Activated naive CD8-positive, alpha-beta T cell treated with anti-CD3 and anti-CD28 coated beads for 36 hours (primary cell): ENCODE results near the gene RASSF9. TPM values are rescaled to one million over a fixed set of nuclear protein-coding genes. Genes with fewer than 3 reads are reported as not detected.

Experiments used
- DNase-seq: peaks from one replicate; pipeline ENCODE4 v3.0.0; 2021
- H3K27ac Mint-ChIP-seq: one replicate; pipeline ENCODE4 v1.8.0; 2022; ENCODE audit warnings: mild to moderate bottlenecking, moderate library complexity, mixed read lengths
- H3K27me3 Mint-ChIP-seq: one replicate; pipeline ENCODE4 v1.8.0; 2022; ENCODE audit warnings: mild to moderate bottlenecking, mixed read lengths
- H3K36me3 Mint-ChIP-seq: one replicate; pipeline ENCODE4 v1.8.0; 2021; ENCODE audit warnings: mild to moderate bottlenecking, mixed read lengths
- H3K4me1 Mint-ChIP-seq: one replicate; pipeline ENCODE4 v1.8.0; 2021; ENCODE audit warnings: mixed read lengths
- H3K4me3 Mint-ChIP-seq: one replicate; pipeline ENCODE4 v1.8.0; 2022; ENCODE audit warnings: mild to moderate bottlenecking, moderate library complexity, mixed read lengths
- H3K9me3 Mint-ChIP-seq: one replicate; pipeline ENCODE4 v1.8.0; 2022; ENCODE audit warnings: mixed read lengths
- total RNA-seq, 2 experiments: library from RNA; stranded (reverse); gene quantifications; one replicate each; pipeline ENCODE4 v1.2.3, GENCODE V29; 2021

Gene RASSF9
- total RNA-seq, result not detected

- Mint-ChIP-seq H3K4me3 (no peak within 1 kb of the TSS), H3K27ac (no peak within 1 kb of the TSS), H3K27me3 (peaks cover 13% of the 10 kb centered on the region), H3K4me1 (no peaks in the 10 kb centered on the region), H3K36me3 (no peaks in the 10 kb centered on the region), H3K9me3 (no peaks in the 10 kb centered on the region)
- DNase-seq, result no peak
Observed at GRCh38 chr12:85836197-85837090, at the start of gene RASSF9. Gene RASSF9 (minus strand): TSS chr12:85836409. CDS start chr12:85836201, 208 bp downstream.

DNA sequence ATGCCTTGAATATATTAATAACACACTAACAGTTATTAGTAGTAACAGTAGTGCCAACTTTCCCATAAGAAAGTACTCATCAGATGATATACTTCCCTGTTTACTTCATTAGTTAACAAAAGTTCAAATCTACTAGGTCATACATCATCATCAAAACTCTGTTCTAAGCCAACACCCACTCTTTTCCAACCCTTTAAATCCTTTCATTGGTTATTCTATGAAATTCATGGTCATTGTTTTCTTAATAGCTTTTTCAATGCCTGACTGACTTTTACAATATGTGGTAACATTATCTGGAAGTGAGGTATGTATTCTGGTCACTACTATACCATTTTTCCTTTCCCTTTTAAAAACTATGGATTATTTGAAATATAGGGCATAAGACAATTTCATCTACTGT lies 47.6 kb upstream of the RASSF9 start:
- Mint-ChIP-seq H3K36me3 (no peaks in the 10 kb centered on the region), H3K9me3 (no peaks in the 10 kb centered on the region), H3K4me3 (no peak overlapping the region), H3K4me1 (no peaks in the 10 kb centered on the region), H3K27me3 (no peaks in the 10 kb centered on the region), H3K27ac (no peak overlapping the region)
- DNase-seq, result no peak

GRCh38 chr12:85877459-85877858 lies 41.2 kb upstream of the RASSF9 start:
- no peaks in the 10 kb centered on the region for H3K4me1 Mint-ChIP-seq
- no peak overlapping the region for H3K27ac Mint-ChIP-seq
- no peak overlapping the region for H3K4me3 Mint-ChIP-seq
- H3K27me3 Mint-ChIP-seq, result no peaks in the 10 kb centered on the region
- DNase-seq, result no peak
- no peaks in the 10 kb centered on the region for H3K9me3 Mint-ChIP-seq
- H3K36me3 Mint-ChIP-seq, result no peaks in the 10 kb centered on the region

- Mint-ChIP-seq H3K36me3 (no peaks in the 10 kb centered on the region), H3K9me3 (no peaks in the 10 kb centered on the region), H3K4me3 (no peak within 1 kb of the TSS), H3K27ac (no peak within 1 kb of the TSS), H3K27me3 (no peaks in the 10 kb centered on the region), H3K4me1 (no peaks in the 10 kb centered on the region)
- no peak for DNase-seq
Observed at GRCh38 chr12:85874031-85874461, 37.8 kb upstream of the RASSF9 start, which contains the start of gene NTS. Gene NTS (plus strand): TSS chr12:85874295. CDS start chr12:85874404, 109 bp downstream.

- Mint-ChIP-seq H3K27me3 (no peaks in the 10 kb centered on the region), H3K36me3 (no peaks in the 10 kb centered on the region), H3K9me3 (no peaks in the 10 kb centered on the region), H3K4me1 (no peaks in the 10 kb centered on the region), H3K27ac (no peak overlapping the region), H3K4me3 (no peak overlapping the region)
- DNase-seq, result no peak
Observed at GRCh38 chr12:85872497-85873091, 36.4 kb upstream of the RASSF9 start.

GRCh38 chr12:85866986-85867776 lies 31.0 kb upstream of the RASSF9 start:
- H3K27ac Mint-ChIP-seq, result no peak overlapping the region
- DNase-seq, result no peak
- no peak overlapping the region for H3K4me3 Mint-ChIP-seq
- H3K9me3 Mint-ChIP-seq, result no peaks in the 10 kb centered on the region
- no peaks in the 10 kb centered on the region for H3K36me3 Mint-ChIP-seq
- H3K4me1 Mint-ChIP-seq, result no peaks in the 10 kb centered on the region
- H3K27me3 Mint-ChIP-seq, result no peaks in the 10 kb centered on the region

GRCh38 chr12:85865890-85866289 lies 29.7 kb upstream of the RASSF9 start:
- no peaks in the 10 kb centered on the region for H3K4me1 Mint-ChIP-seq
- H3K4me3 Mint-ChIP-seq, result no peak overlapping the region
- H3K9me3 Mint-ChIP-seq, result no peaks in the 10 kb centered on the region
- H3K27ac Mint-ChIP-seq, result no peak overlapping the region
- no peaks in the 10 kb centered on the region for H3K27me3 Mint-ChIP-seq
- H3K36me3 Mint-ChIP-seq, result no peaks in the 10 kb centered on the region
- no peak for DNase-seq

DNA sequence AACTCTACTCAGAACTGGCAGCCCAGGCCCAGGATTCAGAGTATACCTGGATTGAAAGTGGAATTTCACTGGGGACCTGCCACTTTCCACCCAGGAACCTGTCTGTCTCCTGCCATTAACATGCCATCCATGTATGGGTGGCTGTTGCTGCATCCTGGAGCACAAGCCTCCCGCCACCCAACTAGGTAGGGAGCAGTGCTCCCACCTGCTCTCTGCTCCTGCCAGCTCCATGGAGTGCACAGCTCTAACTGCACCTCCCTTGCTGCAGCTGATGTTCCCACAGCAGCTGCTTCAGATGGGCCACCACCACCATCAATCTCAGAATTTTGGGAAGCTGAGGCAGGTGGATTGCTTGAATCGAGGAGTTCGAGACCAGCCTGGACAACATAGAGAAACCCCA lies 20.8 kb upstream of the RASSF9 start:
- DNase-seq, result no peak
- peaks cover 2% of the 10 kb centered on the region for H3K9me3 Mint-ChIP-seq
- no peaks in the 10 kb centered on the region for H3K27me3 Mint-ChIP-seq
- no peak overlapping the region for H3K4me3 Mint-ChIP-seq
- no peaks in the 10 kb centered on the region for H3K36me3 Mint-ChIP-seq
- no peaks in the 10 kb centered on the region for H3K4me1 Mint-ChIP-seq
- H3K27ac Mint-ChIP-seq, result no peak overlapping the region

DNA sequence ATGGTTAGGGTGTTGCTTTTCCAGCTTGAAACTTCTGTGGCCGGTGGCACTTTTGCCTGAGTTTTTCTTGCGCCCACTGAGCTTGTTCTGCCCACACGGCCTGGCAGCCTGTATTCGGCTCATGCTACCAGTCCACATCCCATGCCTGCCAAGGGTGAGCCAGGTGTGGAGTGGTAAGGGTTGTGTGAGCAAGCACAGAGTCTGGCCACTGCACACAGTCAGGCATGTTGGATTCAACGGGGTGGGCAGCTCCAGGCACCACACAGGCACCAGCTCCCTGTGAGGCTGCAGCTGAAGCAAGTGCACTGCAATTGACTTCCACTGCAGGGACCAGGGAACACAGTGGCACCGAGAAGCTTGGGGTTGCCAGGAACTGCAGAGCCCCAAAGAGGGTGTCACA lies 19.1 kb upstream of the RASSF9 start:
- Mint-ChIP-seq H3K27me3 (no peaks in the 10 kb centered on the region), H3K9me3 (peaks cover 2% of the 10 kb centered on the region), H3K4me1 (no peaks in the 10 kb centered on the region), H3K27ac (no peak overlapping the region), H3K36me3 (no peaks in the 10 kb centered on the region), H3K4me3 (no peak overlapping the region)
- no peak for DNase-seq

- Mint-ChIP-seq H3K27ac (no peak overlapping the region), H3K9me3 (peaks cover 2% of the 10 kb centered on the region), H3K4me3 (no peak overlapping the region), H3K36me3 (no peaks in the 10 kb centered on the region), H3K4me1 (no peaks in the 10 kb centered on the region), H3K27me3 (no peaks in the 10 kb centered on the region)
- DNase-seq, result no peak
Observed at GRCh38 chr12:85849344-85849743, 13.1 kb upstream of the RASSF9 start.

DNA sequence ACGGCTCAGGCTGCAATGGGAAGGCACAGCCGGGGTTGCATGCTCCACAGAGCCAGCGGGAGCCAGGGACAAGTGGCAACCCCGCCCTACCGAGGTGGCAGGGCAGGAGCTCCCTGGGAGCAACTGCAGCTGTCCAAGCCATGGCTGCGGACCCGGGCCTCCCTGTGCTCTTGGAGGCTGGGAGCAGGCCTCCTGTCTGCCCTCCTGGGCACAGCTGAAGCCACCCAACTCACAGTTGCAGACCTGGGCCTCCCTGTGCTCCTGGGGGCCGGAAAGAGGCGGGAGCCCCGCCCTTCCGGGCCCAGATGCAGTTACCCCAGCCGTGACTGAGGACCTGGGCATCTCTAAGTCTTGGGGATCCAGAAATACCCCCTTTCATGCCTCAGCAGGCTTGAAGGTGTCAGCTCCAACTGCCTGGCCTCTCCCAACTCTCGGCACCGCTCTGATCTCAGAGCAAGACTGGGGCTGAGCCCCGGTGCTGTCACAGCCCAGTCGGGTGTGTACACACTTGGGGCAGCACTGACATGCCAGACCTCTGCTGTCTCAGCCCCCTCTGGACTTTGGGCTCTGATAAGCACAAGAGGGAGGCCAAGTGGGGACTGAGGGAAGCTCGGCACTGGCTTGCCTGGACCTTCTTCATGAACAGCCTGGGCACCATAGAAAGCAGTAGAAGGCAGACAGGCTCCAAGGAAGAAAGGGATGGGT lies 7.5 kb upstream of the RASSF9 start:
- no peaks in the 10 kb centered on the region for H3K4me1 Mint-ChIP-seq
- no peak overlapping the region for H3K4me3 Mint-ChIP-seq
- no peak overlapping the region for H3K27ac Mint-ChIP-seq
- no peak for DNase-seq
- no peaks in the 10 kb centered on the region for H3K9me3 Mint-ChIP-seq
- H3K36me3 Mint-ChIP-seq, result no peaks in the 10 kb centered on the region
- no peaks in the 10 kb centered on the region for H3K27me3 Mint-ChIP-seq

- Mint-ChIP-seq H3K4me3 (no peak overlapping the region), H3K27ac (no peak overlapping the region), H3K9me3 (no peaks in the 10 kb centered on the region), H3K27me3 (peaks cover 13% of the 10 kb centered on the region), H3K4me1 (no peaks in the 10 kb centered on the region), H3K36me3 (no peaks in the 10 kb centered on the region)
- DNase-seq, result no peak
Observed at GRCh38 chr12:85835426-85836196, 598 bp downstream of the RASSF9 start.

GRCh38 chr12:85834378-85834777 lies 1.8 kb downstream of the RASSF9 start:
- Mint-ChIP-seq H3K36me3 (no peaks in the 10 kb centered on the region), H3K27ac (no peak overlapping the region), H3K27me3 (peaks cover 13% of the 10 kb centered on the region), H3K4me3 (no peak overlapping the region), H3K9me3 (no peaks in the 10 kb centered on the region), H3K4me1 (no peaks in the 10 kb centered on the region)
- DNase-seq, result no peak

DNA sequence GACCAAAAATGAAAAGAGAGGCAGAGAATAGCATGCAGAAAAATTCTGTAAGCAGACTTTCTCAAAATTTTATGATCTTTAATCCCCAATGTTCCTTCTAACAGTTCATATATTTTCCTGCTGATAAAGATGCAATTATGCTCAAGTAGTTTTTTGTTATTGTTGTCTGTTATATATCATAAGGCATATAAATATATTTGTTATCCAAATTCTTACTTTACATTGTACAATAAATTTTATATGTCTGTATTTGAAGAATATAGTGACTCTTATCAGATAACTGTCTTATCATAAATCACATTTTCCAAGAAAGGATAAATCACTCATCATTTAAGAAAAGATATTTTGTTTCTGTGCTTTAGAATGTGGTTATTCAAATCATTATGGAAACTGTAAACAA lies 2.6 kb downstream of the RASSF9 start:
- no peaks in the 10 kb centered on the region for H3K4me1 Mint-ChIP-seq
- no peak overlapping the region for H3K4me3 Mint-ChIP-seq
- no peaks in the 10 kb centered on the region for H3K9me3 Mint-ChIP-seq
- no peak for DNase-seq
- H3K27me3 Mint-ChIP-seq, result peaks cover 13% of the 10 kb centered on the region
- H3K27ac Mint-ChIP-seq, result no peak overlapping the region
- H3K36me3 Mint-ChIP-seq, result no peaks in the 10 kb centered on the region
